Hepatocyte (in vitro differentiated cells): ENCODE data around the gene ALPG.

Experiments
- EZH2 ChIP-seq: fragments of 200-600 bp; sonication (generic); IDR thresholded peaks from 2 replicates; pipeline ENCODE4 v1.6.1; 2016; ENCODE audit warnings: antibody characterized with exemption, mild to moderate bottlenecking, borderline replicate concordance
- EZH2phosphoT487 ChIP-seq: fragments of 200-600 bp; sonication (generic); IDR thresholded peaks from one replicate; pipeline ENCODE4 v1.6.1; 2018; ENCODE audit warnings: antibody characterized with exemption, mild to moderate bottlenecking, low read depth, moderate library complexity; ENCODE audit not compliant: unreplicated experiment, severe bottlenecking
- TF ChIP-seq, protein P1 (sequence below): fragments of 200-600 bp; sonication (generic); IDR thresholded peaks from 2 replicates; pipeline ENCODE4 v1.5.1; 2016; ENCODE audit warnings: antibody characterized with exemption, mild to moderate bottlenecking; ENCODE audit not compliant: poor library complexity

DNA sequence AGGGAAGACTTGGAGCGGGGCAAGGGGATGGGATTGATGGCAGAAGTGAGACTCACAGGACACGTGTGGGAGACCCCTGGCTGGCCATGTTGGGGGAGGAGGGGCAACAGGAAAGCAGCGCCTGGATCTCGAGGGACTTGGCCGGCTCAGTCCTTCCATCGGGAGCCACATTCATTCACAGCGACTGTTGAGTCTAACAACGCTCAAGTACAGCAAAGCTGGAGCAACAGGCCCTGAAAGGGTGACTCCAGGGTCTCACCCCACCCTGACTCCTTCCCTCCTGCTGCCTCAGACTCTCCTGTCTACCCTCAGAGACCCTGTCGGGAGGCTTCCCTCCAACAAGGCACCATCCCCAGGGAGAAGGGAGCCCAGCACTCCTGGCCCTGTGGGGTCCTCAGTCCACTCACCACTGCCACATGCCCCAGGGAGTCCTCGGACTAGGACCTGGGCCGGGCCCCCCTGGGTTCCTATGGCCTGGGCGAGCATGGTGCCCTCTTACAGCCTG lies 34.6 kb downstream of the ALPG start:
- TF ChIP-seq, protein P1, sequence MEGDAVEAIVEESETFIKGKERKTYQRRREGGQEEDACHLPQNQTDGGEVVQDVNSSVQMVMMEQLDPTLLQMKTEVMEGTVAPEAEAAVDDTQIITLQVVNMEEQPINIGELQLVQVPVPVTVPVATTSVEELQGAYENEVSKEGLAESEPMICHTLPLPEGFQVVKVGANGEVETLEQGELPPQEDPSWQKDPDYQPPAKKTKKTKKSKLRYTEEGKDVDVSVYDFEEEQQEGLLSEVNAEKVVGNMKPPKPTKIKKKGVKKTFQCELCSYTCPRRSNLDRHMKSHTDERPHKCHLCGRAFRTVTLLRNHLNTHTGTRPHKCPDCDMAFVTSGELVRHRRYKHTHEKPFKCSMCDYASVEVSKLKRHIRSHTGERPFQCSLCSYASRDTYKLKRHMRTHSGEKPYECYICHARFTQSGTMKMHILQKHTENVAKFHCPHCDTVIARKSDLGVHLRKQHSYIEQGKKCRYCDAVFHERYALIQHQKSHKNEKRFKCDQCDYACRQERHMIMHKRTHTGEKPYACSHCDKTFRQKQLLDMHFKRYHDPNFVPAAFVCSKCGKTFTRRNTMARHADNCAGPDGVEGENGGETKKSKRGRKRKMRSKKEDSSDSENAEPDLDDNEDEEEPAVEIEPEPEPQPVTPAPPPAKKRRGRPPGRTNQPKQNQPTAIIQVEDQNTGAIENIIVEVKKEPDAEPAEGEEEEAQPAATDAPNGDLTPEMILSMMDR, result no peak
- no peak for TF ChIP-seq EZH2
- TF ChIP-seq EZH2phosphoT487, result no peak
